Metanephros (tissue), 2 donors: ENCODE results near the gene GPC3. TPM values are rescaled to one million over a fixed set of nuclear protein-coding genes. Genes with fewer than 3 reads are reported as not detected.

ENCODE experiments used
- small RNA-seq: library from RNA; depleted of rRNA; stranded (forward); fragments of <200 nt; gene quantifications from one replicate; pipeline ENCODE3, GENCODE V24; 2014; ENCODE audit warnings: low replicate concordance
- total RNA-seq: library from RNA; depleted of rRNA; stranded (reverse); fragments of >200 nt; gene quantifications from one replicate; pipeline ENCODE4 v1.2.3, GENCODE V29; 2014

The GPC3 gene
- 823 TPM for total RNA-seq

DNA sequence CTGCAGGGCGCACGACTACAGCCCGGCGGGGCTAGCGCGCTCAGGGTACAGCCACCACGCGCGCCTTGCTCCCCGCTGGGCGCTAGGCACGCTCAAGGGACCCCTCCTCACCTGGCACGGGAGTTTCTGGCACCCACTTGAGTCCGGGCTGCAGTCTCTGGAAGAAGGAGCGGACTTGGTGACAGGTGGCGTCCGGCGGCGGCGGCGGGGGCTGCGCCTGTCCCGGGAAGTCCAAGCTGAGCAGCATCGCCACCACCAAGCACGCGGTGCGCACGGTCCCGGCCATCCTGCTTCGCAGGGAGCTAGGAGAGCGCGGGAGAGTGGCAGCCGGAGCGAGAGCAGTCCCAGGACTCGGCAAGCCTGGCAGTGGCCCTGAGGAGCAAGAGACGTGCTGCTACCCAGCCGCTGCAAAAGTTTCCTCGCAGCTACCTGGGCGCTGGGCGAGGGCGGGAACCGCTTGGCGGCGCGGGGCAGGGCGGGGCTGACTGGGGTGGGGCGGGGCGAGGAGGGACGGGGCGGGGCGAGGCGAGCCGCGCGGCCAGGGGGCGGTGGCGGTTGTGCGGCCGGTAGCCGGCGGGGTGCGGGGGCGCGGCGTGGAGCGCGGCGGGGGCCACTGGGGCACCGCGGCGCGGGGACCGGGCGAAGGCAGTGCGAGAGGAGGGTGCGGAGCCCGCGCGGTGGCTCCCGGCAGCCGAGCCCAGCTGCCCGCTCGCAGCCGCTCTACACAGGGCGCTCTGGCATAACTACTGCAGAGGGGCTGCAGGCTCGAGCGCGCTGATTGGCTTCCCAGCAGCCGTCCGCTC is at the start of gene GPC3:
TSS of gene GPC3 (minus strand) at position 431 of the 803 bp plus-strand sequence.

Small RNAs within 50 kb of the gene (small RNA-seq; reads per million reads assigned to genes)
- gene RNU6-203P: not detected
